Daoy (cell line): Measurements from ENCODE around the gene UVRAG. TPM values are rescaled to one million over a fixed set of nuclear protein-coding genes. Genes with fewer than 3 reads are reported as not detected.

Source experiments
- DNase-seq: peaks from one replicate; pipeline ENCODE4 v3.0.0-alpha.2; 2015; ENCODE audit warnings: low read depth
- total RNA-seq: library from RNA; depleted of rRNA; stranded (reverse); fragments of >200 nt; shearing (Covaris generic); gene quantifications from 2 replicates; pipeline ENCODE4 v1.2.3, GENCODE V29; 2014

The UVRAG gene
- total RNA-seq, 1 experiment from 2014 or later, result 9.9 TPM

- no peak for DNase-seq
Observed at GRCh38 chr11:76147106-76147740, 332.2 kb downstream of the UVRAG start.

- DNase-seq, result no peak
Observed at GRCh38 chr11:76148231-76148630, 333.2 kb downstream of the UVRAG start.

DNA sequence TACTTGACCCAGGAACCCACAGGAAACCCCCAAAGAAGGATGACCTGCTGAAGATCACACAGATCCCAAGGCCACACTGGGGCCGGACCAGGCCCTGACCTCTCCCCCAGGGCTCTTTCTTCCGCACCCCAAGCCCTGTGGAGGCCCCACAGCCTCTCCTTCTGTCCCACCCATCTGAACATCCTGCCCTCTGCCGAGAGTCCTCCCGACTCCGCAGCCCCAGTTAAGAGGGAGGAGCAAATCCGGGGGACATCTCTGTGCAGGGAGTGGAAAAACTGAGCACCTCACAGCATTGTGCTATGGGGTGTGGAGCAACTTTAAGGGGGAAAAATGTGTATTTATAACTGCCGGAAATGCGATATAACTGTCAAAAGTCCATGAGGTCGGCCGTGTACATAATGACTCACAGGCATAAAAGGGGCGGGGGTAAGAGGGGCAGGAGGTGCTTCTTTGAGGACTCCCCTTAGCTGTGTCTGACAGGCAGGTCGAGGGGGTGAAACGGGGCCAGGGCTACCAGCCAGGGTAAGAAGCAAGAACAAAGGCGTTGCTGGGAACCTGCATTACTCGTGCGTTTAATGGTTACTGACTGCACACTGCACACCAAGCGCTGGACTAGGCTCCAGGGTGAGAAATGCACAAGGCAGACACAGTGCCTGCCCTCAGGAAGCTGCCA lies 334.1 kb downstream of the UVRAG start:
- DNase-seq, result no peak

GRCh38 chr11:76149713-76150112 lies 334.7 kb downstream of the UVRAG start:
- no peak for DNase-seq

DNA sequence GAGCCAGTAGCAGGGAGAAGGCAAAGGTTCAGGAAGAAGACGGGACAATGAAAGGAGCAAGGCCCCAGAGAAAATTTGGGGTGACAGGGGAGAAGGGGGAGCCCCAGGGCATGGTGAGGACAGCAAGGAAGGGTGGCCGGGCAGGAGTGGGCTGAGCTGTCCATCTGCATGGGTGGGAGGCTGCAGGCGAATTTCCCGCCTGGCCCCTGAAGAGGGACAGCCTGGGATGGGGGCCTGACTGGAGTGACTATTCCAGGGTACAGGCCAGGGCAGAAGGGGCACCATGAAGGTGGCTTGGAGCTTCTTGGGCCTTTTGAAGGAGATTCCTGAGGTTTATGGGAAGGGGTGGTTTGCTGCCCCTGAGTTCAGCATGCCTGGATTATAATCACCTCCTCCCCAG lies 335.1 kb downstream of the UVRAG start:
- DNase-seq, result no peak

DNA sequence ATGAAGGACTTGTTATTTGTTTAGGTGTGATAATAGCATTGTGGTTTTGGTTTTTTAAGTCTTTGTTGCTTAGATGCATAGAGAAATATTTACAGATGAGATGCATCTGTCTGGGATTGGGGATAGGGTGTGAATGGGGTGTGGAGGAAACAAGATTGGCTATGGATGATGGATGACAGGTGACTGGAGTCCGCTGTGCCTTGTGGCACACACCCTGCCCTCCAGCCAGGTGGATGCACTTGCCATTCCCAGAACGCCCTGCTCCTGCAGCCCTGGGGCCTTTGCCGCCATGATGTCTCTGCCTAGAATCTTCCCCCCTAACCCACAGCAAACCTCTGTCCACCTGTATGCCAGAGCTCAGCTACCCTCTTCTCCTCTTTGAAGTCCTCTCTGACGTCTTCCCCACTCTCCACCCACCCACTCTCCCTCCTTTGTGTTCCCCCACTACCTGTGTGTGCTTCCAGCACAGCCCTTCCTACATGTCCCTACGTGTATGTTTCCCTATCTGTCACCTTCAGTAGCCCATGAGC lies 336.6 kb downstream of the UVRAG start:
- no peak for DNase-seq

GRCh38 chr11:76152086-76152681 lies 337.2 kb downstream of the UVRAG start:
- peak; percentile 89 for DNase-seq

DNA sequence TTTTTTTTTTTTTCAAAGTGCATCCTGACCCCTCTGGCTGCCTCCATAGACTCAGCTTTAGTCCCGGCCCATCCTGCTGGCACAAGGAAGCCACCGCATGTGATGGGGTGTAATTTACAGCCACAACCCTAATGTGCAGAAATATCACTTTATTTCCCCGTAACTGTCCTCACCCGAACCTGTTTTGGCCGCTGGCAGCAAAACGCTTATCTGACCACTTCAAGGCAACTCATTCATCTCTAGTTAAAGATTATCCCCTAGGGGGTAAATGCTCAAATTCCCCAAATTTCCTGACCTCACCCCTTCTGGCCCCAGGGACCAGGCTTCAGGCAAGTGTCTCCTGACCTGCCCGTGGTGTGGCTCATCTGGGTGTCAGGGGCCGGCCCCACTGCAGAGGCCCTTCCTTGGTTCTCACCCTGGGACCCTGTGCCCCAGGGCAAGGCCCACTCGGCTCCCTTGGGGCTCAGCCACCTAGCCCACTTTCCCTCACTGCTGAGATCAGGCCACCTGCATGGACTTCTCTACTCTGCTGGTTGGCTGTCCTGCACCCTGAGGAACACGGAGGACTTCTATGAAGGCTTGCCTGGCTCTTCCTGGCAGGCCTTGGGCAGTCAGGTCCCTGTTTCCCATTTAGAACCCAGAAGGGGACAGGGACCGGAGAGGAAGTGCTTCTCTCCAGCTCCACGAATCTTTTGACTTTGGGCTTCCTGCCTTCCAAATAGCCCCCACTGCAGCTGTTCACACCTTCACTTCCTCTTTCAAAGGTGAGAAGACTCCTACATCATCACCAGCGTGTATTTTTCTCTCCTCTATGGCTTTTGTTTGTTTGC lies 337.9 kb downstream of the UVRAG start:
- DNase-seq, result no peak

- DNase-seq, result peak; percentile 37
Observed at GRCh38 chr11:76153571-76153923, 338.5 kb downstream of the UVRAG start.

- no peak for DNase-seq
Observed at GRCh38 chr11:76155500-76156227, 340.7 kb downstream of the UVRAG start.

GRCh38 chr11:76156971-76157427 lies 342.0 kb downstream of the UVRAG start:
- DNase-seq, result no peak

DNA sequence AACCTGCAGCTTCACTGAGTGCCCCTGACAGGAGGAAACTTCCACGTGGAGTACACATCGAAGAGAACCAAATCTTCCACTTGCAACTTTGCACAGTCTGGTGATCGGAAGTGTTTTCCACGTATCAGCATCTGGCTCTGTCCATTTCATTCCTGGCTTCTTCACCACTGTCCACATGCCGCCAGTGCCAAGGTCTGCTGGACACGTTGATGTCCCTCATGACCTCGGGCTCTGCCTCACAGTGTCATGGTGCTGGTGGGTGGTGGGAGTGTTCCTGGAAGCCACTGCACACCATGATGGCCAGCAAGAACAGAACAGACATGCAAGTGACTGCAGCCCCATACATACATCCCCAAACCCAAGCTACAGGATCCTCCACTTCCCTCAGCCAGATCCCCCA lies 342.9 kb downstream of the UVRAG start:
- no peak for DNase-seq

- DNase-seq, result no peak
Observed at GRCh38 chr11:76158394-76159302, 343.6 kb downstream of the UVRAG start.

DNA sequence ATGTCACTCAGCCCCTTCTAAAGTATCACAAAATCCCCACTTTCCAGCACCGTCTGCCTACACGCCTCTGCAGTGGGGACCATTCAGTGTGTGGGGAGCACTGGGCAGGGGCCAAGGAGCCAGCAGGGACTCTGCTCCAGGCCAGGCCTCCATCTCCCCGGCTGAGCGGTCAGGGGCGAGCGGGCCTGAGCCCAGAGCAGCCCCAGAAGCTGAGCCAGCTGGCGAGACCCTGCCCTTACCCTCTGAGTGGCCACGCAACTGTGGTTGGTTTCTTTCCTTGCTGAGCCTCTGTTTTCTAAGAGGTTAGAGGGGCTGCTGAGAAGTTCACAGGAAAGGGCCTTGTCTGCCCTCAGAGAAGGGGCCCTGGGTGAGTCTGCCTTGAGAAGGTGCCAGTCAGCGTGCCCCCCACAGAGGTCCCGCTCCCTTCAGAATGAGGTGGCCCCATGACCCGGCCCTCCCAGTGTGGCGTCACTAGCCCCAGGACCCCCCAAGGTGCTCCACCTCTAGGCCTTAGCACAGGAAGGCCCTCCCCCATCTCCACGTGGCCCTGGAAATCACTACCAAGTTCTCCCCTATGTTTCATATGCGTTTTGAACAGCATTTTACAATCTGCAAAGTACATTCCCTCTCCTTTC lies 344.4 kb downstream of the UVRAG start:
- DNase-seq, result no peak

- DNase-seq, result no peak
Observed at GRCh38 chr11:76159983-76160661, 345.1 kb downstream of the UVRAG start.

GRCh38 chr11:76160856-76161255 lies 345.8 kb downstream of the UVRAG start:
- no peak for DNase-seq

GRCh38 chr11:76161261-76161961 lies 346.4 kb downstream of the UVRAG start:
- no peak for DNase-seq
